Activated CD8-positive, alpha-beta memory T cell treated with anti-CD3 and anti-CD28 coated beads, Interleukin-2, amount 50 U/mL, for 24 hours (primary cell): Measurements from ENCODE around the gene A2ML1.
"Not testable (repeated sequence)": the region's sequence is repeated elsewhere in the genome, so short reads cannot be mapped to it uniquely, and the experiment has no call there.

Experiments used
- DNase-seq: peaks from one replicate; pipeline ENCODE4 v3.0.0-alpha.2; 2020; ENCODE audit errors: extremely low read depth

The A2ML1 gene

DNA sequence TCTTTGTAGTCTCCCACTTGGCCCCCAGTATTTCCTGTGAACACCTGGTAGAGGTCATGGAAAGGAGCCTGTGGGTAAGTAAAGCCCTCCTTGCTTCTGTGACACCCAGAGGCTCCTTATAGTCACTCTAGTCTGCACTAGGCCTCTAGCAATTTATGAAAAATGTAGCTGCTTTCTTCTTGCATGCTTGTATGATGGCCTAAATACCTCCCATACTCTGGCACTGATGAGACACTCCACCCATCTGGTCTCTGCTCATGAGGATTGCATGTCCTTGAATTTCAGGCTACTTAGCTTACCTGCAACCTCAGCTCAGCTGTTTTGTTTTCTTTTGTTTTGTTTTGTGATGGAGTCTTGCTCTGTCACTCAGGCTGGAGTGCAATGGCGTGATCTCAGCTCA lies 4.6 kb upstream of the A2ML1 start:
- DNase-seq = no peak

DNA sequence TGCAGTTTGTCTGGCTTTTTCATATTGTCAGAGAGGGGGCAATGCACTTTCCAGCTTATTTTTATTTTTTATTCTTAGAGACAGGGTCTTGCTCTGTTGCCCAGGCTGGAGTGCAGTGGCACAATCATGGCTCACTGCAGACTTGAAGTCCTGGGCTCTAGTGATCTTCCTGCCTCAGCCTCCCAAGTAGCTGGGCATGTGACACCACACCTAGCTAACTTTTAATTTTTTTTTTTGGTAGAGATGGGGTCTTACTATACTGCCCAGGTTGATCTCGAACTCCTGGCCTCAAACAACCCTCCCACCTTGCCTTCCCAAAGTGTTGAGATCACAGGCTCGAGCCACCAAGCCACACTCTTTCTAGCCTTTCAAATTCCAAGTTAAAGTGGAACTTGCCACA lies 3.9 kb upstream of the A2ML1 start:
- DNase-seq = no peak

DNA sequence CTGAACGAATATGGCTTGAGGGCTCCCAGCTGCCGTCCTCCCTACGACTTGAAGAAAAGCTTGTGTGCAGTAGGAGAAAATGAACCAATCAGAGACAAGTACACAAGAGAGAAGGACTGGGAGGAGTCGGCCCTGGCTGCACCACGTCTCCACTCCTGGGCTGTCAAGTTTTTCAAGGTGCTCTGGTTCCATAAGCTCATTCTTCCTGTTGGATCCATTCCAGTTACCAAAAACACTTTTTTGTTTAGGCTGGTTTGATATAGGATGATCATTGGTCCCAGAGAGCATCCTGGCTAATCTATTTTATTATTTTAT lies 2.8 kb upstream of the A2ML1 start:
- DNase-seq = no peak

DNA sequence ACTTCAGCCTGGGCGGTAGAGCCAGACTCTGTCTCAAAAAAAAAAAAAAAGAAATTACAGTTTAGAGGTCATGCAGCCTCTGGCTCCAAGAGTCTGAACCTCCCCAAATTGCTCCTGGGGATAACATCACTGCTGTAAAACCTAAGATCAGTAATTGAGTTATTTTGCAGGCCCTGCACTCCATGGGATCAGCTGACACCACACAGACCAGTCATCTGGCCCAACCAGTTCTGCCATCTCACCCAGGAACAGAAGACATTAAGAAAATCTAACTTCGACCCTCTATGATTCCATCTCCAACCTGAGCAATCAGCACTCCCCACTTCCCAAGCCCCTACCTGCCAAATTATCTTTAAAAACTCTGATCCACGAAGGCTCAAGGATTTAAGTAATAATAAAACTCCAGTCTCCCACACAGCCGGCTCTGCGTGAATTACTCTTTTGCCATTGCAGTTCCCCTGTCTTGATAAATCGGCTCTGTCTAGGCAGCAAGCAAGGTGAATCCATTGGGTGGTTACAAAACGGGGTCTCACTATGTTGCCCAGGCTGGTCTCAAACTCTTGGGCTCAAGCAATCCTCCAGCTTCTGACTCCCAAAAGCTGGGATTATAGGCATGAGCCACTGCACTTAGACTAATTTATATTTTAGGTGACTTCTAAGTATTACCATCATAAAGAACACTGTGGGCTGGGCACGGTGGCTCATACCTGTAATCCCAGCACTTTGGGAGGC lies 1.6 kb upstream of the A2ML1 start:
- DNase-seq = not testable (repeated sequence)

DNA sequence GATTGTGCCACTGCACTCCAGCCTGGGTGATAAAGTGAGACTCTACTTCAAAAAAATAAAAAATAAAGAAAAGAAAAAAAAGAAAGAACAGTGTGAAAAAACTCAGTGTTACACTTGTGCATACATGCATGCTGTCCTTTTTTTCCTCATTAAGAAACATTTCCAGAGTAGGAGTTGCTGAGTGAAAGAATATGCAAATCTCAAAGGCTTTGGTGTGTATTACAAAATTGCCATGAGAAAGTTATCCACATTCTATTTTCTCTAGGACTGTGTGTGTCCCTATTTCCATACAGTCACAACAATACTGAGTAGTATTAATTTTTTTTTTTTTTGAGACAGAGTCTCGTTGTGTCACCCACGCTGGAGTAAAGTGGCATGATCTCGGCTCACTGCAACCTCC lies 830 bp upstream of the A2ML1 start:
- DNase-seq = no peak

DNA sequence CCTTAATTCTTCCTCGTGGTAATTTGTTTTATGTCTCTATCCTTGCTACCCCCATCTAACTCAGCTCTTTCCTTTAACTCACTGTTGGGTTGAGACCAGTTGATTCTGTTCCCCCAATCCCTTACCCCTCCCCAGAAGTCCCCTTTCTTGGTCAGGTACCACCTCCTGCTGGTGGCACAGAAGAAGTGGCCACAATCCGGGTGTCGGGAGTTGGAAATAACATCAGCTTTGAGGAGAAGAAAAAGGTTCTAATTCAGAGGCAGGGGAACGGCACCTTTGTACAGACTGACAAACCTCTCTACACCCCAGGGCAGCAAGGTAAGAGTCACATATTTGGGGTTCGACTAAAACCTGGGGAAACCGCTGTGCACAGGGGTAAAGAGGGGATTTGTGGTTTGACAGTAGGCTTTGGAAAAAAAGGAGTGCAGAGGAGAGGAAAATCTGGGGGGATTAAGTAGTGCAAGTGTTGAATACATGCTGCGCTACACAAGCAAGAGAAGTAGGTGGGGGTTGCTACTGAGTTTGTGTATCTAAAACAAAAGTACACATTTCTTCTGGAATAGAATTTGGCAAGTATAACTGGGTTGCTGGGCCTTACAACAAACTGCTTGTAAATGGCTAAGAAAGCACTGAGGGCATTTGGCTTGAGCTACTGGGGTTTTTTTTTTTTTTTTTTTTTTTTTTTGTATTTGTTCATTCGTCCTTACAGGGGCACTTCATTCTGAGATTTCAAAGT lies 1.3 kb downstream of the A2ML1 start:
- no peak for DNase-seq

DNA sequence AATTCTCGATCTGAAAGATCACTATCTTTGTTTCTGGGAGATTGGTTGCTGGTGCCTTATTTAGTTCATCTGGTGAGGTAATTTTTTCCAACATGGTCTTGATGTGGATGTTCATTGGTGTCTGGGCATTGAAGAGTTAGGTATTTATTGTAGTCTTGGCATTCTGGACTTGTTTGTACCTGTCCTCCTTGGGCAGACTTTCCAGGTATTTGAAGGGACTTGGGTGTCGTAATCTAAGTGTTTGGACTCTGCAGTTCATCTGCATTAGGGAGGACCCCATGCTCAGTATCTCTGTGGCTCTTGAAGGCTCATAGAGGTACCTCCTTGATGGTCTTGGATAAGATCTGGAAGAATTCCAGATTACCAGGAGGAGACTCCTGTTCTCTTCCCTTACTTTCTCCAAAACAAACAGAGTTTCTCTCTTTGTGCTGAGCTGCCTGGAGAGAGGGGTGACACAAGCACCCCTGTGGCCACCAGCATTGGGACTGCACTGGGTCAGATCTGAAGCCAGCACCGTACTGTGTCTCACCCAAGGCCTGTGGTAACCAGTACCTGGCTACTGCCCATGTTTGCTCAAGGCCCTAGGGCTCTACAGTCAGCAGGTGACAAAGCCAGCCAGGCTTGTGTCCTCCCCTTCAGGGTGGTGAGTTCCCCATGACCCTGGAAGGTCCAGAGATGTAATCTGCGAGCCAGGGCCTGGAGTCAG lies 5.3 kb downstream of the A2ML1 start:
- DNase-seq = no peak

DNA sequence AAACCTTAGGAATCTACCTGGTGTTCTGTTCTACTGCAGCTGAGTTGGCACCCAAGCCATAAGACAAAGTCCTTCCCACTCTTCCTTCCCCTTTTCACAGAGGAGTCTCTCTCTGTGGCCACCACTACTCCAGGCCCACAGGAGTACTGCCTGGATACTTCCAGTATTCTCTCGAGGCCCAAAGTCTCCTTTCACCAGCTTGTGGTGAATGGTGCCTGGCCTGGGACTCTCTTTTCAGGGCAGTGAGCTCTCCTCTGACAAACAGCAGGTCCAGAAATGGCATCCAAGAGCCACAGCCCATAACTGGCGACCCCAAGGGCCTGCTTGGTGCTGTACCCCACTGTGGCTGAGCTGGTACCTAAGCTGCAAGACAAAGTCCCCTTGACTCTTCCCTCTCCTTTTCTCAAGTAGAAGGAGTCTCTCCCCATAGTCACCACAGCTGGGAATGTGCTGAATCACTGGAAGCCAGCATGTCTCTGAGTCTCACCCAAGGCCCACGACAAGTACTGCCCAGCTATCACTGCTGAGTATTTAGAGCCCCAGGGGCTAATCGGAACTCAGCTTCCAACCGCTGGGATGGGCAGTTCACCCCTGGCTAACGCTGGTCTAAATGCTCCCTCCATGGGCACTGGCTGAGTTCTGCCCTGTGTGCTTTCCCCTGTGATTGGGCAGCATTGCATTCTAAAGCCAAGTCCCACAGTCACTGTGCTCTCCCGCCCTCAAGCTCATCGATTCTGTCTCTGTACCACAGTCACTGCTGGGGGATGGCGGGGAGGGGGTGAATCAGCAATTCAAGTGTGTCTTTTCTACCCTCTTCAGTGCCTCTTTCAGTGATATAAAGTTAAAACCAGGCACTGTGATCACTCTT lies 6.1 kb downstream of the A2ML1 start:
- DNase-seq = no peak

DNA sequence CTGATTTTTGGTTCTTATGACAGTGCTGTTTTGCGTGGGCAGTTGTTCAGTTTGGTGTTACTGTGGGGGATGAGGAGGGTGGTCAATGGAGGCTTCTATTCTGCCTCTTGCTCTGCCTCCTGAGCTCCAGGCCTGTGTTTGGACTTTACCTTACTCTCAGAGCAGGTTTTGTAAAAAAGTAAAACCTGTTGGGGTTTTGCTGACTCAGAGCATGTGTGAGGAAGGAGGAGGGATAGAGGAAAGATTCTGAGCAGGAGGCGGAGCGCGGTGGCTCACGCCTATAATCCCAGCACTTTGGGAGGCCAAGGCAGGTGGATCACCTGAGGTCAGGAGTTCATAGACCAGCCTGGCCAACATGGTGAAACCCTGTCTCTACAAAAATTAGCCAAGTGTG lies 6.7 kb downstream of the A2ML1 start:
- DNase-seq = no peak

DNA sequence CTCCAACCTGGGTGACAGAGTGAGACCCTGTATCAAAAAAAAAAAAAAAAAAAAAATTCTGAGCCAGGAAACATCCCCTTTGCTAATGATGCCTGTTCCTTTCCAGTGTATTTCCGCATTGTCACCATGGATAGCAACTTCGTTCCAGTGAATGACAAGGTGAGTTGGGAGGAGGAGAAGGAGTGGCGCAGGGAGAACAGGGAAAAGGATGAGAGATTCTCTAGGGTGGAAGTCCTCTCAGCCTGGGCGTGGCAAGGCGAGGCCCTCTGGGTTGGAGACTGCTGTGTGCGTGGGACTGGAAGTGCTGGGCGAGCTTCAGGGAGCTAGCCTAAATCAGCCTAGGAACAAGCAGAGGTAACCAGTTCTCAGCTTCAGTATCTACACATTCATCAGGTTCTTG lies 7.2 kb downstream of the A2ML1 start:
- no peak for DNase-seq

DNA sequence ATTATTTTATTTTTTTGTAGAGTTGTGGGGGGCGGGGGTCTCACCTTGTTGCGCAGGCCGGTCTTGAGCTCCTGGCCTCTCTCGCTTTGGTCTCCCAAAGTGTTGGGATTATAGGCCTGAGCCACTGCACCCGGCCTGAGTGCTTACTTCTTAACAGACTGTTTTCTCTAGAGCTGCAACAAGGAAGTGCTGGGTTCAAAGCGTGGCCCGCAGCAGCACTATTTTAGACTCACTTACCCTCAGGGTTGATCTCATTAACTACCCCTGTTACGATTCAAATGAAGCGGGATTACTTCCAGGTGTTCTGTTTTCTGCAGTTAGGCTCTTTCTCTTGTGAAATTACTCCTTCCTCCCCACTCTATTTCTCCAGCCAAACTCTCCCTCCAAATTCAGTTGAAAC lies 8.7 kb downstream of the A2ML1 start:
- DNase-seq = no peak

DNA sequence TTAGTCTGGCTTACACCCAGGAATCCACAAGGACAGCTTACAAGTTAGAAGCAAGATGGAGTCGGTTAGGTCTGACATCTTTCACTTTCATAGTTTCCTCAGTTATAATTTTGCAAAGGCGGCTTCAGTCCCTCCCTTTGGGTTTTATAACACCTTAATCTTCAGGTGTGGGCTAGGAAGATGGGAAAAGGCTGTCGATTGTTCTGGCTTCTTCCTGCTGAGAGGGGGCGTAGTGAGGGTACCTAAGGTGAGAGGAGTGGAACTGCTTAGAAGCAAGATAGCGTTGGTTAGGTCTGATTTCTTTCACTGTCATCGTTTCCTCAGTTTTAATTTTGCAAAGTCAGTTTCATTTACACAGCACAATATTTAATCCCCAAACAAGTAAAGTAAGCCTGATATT lies 10.1 kb downstream of the A2ML1 start:
- DNase-seq = no peak

DNA sequence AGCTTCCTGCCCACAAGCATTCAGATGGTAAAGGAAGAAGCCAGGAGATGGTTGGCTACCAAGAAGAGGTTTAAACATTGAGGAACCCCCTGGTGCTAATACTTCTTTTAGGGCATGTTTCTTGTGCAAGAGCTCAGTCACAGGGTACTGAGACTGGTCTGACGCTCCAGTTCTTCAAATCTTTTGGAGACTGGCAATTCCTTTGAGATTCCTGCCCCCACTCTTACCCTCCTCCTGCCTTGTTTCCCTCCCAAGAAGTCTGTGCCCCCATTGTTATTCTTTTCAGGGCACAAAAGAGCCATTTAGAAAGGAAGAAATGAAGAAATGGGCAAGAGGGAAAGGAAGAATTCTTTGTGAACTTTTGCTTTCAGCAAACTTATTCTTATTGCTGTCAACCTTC lies 11.8 kb downstream of the A2ML1 start:
- DNase-seq = no peak

DNA sequence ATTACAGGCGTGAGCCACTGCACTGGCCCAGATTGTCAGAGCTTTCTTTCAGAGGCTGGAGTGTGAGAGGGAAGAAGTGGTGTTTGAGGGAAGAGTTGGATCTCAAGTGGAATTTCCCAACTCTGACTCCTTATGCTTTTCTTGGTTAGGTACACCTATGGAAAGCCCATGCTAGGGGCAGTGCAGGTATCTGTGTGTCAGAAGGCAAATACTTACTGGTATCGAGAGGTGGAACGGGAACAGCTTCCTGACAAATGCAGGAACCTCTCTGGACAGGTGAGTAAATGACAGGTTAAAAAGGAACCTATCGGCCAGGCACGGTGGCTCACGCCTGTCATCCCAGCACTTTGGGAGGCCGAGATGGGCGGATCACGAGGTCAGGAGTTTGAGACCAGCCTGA lies 14.9 kb downstream of the A2ML1 start:
- no peak for DNase-seq

DNA sequence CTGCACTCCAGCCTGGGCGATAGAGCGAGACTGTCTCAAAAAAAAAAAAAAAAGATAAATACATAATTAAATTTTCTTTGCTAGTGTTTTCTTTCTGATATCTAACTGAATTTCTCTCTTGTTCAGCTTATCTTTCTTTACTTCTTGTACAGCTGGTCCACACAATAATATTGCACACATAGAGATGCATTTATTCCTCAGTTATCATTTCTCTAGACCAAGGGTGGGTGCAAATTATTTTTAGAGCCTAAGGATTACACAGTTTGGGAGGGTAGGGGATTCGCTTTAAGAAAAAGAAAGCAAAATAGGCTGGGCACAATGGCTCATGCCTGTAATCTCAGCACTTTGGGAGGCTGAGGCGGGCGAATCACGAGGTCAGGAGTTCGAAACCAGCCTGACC lies 17.9 kb downstream of the A2ML1 start:
- no peak for DNase-seq

DNA sequence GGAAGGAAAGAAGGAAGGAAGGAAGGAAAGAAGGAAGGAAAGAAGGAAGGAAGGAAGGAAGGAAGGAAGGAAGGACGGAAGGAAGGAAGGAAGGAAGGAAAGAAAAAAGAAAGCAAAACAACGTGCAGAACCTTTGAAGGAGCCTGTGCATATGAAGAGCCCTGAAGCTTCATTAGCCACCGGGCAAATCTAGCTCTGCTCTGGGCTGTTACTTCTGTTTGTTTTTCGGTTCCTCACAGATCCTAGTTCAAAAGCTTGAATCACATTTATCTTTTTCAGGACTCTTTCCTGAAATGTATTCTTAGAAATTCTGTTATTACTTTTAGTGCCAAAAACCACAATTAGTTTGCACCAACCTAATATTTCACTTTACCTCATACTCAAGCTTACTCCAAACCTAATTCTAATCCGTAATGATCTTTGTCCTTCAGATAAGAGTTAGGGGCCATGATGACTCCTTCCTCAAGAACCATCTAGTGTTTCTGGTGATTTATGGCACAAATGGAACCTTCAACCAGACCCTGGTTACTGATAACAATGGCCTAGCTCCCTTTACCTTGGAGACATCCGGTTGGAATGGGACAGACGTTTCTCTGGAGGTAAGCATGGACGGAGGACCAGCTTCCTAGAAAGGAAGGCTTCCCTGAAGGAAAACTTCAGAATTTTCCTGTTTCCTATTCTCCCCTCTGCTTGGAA lies 18.7 kb downstream of the A2ML1 start:
- no peak for DNase-seq

DNA sequence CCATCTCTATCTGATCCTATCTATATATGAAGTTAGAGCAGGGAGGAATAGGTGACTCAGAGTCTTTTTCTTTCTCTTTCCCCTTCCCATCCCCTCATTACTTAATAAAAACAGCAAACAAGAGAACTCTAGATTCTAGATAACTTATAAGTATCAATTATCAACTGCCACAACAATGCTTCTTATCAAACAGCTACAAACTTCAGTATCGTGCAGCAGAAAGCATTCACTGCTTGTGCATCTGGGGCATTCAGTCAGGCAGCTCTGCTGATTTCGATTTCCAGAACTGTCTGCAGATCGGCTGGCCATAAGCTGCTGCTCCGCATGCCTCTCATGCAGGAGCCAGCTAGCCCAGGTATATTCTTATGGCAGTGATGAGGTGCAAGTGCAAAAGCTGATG lies 19.4 kb downstream of the A2ML1 start:
- no peak for DNase-seq

DNA sequence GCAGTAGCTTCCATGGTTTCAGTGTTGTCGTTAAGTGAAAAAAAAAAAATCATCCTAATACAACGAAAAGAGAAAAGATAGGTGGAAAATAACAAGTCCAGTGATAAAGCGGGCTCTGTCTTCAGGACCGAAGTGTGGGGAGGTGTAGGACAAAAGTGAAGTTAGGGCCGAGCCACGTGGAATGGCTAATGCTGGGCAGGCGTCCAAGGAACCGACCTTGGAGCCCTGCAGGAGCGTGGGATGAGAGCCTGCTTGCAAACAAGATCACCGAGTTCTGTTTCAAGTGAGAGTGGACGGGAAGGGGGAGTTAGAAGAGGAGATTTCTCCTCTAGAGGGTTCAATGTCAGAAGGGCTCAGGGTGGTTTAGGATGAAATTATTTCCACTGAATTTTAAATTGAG lies 22.2 kb downstream of the A2ML1 start:
- DNase-seq = no peak

DNA sequence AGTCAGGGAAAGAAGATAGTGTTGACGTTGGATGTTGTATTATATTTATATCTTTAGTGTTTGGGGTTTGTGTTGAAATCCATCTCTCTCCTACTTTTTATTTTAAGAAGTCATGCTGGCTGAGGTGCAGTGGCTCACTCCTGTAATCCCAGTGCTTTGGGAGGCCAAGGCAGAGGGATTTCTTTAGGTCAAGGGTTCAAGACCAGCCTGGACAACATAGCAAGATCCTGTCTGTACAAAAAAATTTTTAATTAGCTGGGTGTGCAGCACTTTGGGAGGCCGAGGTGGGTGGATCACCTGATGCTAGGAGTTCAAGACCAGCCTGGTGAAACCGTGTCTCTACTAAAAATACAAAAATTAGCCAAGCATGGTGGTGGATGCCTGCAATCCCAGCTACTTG lies 23.9 kb downstream of the A2ML1 start:
- no peak for DNase-seq

DNA sequence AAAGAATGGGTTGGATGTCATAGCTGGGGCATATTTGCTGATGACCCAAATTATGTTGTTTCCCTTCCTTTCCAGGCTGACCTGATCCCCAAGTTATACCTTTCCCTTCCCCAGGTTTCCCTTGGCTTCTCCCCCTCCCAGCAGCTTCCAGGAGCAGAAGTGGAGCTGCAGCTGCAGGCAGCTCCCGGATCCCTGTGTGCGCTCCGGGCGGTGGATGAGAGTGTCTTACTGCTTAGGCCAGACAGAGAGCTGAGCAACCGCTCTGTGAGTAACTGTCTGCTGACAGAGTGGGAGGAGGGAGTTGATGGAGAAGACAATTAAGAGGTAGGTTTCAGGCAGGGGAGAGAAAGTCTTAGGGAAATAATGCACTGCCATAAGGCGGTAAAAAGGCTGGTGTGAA lies 25.0 kb downstream of the A2ML1 start:
- DNase-seq = no peak

DNA sequence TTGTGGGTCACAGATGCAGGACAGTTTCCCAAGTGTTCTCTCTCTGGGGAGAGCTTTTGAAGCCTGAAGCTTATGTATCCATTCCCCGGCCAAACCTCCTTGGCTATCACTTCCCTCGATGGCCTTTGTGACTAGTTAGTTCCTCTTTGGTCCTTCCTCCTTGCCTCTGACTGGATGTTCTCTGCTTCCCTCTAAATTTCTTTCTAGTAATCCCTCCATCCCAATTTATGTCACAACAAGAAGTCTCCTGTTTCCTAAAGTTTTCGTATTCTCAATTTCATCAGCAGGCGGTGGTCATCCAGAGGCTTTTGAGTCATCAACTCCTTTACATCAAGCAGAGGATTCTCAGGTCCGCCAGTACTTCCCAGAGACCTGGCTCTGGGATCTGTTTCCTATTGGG lies 27.5 kb downstream of the A2ML1 start:
- no peak for DNase-seq

DNA sequence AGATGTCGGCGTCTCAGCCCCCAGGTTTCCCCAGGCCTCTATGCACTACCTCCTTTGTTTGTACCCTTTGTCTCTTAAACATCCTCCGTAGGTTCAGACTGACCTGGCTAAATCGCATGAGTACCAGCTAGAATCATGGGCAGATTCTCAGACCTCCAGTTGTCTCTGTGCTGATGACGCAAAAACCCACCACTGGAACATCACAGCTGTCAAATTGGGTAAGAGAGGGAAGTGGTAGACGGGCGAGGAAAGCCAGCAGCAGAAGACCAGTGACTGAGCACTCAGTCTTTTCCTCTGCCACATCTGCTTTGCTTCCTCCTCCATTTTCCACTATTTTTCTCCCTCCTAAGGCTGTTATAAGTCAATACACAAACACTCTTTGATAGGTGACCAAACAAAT lies 29.7 kb downstream of the A2ML1 start:
- no peak for DNase-seq
